HG02798 (cell line): ENCODE results near the gene SUSD3.

Experiments used
- ATAC-seq: cut with Tn5 transposase; IDR thresholded peaks from one replicate; pipeline ENCODE4 v1.9.1; 2021; ENCODE audit warnings: mild to moderate bottlenecking; ENCODE audit not compliant: unreplicated experiment, poor library complexity

The SUSD3 gene

GRCh38 chr9:93028448-93029006 is 30.0 kb upstream of the SUSD3 start:
- no peak for ATAC-seq

GRCh38 chr9:93030642-93031628 is 27.6 kb upstream of the SUSD3 start:
- no peak for ATAC-seq

GRCh38 chr9:93031629-93032430 is 26.7 kb upstream of the SUSD3 start:
- no peak for ATAC-seq

DNA sequence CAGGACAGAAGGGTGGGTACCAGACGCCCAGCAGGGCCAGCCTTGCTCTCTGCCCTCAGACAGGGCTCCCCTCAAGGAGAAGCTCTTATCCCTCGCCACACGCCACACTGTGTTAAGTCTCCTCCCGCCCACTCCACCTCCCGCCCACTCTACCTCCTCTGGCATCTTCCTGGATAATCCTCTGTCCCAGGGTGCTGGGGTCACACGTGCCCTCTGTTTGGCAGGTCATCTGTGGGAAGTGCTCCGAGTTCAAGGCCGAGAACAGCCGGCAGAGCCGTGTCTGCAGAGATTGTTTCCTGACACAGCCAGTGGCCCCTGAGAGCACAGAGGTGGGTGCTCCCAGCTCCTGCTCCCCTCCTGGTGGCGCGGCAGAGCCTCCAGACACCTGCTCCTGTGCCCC is 26.0 kb upstream of the SUSD3 start:
- no peak for ATAC-seq

DNA sequence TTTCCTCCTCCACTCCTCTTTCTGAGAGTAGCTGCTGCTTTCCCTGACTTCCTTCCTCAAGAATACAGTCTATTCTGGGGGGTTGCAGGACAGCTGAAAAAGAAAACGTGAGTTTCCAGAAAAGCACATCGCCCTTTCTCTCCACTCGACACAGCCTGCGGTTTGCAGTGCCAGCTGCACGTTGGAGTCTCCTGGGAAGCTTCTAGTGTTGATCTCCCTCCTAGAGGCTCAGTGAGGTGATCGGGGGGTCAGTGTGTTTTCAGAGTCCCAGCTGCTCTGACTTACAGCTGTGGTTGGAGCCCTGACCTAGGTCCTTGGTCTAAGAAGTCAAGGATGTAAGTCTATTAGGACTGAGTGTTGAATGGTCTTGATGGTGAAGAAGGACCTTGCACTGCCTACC is 25.0 kb upstream of the SUSD3 start:
- ATAC-seq = no peak

GRCh38 chr9:93035106-93035660 is 23.3 kb upstream of the SUSD3 start:
- ATAC-seq = no peak

GRCh38 chr9:93035821-93036351 is 22.6 kb upstream of the SUSD3 start:
- ATAC-seq = no peak

DNA sequence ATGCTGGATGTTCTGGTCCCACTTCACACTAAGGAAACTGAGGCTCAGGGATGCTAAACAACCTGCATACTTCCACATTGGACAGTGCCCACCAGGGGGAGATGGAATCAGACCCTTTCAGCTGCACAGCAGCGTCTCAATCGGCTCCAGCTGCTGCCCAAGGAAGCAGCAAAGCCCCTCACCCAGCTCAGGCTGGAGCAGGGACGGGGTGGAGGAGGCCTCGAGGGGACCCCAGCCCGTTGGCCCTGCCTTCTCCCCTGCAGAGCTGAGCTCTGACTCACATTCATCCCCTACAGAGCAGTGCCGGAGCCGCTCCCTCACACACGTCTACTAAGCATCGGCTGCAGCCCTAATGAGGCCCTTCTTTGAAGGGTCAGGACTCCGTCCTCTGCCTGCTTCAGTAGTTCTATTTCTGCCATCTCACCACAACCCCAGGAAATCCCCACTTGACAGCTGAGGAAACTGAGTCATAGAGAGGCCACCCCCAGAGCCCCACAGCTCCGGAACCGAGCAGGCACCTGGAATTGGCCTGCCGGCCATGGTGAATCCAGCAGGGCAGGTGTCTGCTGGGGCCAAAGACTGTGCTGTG is 21.5 kb upstream of the SUSD3 start:
- ATAC-seq = no peak

DNA sequence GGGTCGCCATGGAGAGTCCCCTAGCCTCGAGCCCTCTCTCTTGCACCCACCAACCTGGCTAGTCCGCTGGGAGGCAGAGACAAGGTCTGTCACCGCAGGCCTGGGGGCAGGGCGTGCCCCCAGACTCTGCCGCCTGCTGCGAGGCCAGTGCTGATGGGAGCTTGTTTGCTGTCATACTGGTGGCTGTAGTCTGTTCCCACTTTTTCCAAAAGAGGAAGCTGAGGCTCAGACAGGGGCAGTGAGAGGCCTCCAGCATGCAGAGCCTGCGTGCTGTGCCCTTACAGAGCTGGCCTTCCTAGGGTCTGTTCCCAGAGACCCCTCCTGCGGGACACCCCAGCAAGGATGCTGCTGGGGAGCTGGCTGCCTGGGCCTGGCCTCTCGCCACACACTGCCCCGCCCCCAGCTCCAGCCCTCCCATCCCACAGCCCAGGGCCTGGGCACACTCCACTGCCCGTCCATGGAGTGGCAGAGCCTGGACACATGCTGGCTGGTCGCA is 21.0 kb upstream of the SUSD3 start:
- no peak for ATAC-seq

GRCh38 chr9:93038918-93039317 is 19.6 kb upstream of the SUSD3 start:
- ATAC-seq = no peak

DNA sequence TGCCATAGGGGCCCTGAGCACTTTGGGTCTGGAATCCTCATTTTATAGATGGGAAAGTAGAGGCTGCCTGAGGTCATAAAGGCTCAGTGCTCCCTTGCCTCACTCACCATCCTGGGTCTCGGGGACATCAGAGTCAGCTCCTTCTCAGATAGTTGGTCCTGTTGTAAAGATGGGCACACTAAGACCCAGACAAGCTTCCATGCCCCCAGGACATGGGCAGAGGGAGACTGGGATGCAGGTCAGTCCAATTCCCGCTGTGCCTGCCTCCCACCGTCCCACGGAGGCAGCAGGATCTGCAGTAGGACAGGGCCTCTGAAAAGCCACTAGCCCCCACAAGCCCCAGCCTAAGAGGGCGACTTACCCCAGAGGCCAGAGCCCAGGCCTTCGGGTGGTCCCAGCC is 19.0 kb upstream of the SUSD3 start:
- ATAC-seq = no peak

GRCh38 chr9:93039976-93040375 is 18.5 kb upstream of the SUSD3 start:
- no peak for ATAC-seq

- ATAC-seq = no peak
Observed at GRCh38 chr9:93040409-93040808, 18.1 kb upstream of the SUSD3 start.

- no peak for ATAC-seq
Observed at GRCh38 chr9:93041108-93041802, 17.2 kb upstream of the SUSD3 start.

- no peak for ATAC-seq
Observed at GRCh38 chr9:93043122-93043521, 15.4 kb upstream of the SUSD3 start.

- ATAC-seq = no peak
Observed at GRCh38 chr9:93045521-93045920, 13.0 kb upstream of the SUSD3 start.

DNA sequence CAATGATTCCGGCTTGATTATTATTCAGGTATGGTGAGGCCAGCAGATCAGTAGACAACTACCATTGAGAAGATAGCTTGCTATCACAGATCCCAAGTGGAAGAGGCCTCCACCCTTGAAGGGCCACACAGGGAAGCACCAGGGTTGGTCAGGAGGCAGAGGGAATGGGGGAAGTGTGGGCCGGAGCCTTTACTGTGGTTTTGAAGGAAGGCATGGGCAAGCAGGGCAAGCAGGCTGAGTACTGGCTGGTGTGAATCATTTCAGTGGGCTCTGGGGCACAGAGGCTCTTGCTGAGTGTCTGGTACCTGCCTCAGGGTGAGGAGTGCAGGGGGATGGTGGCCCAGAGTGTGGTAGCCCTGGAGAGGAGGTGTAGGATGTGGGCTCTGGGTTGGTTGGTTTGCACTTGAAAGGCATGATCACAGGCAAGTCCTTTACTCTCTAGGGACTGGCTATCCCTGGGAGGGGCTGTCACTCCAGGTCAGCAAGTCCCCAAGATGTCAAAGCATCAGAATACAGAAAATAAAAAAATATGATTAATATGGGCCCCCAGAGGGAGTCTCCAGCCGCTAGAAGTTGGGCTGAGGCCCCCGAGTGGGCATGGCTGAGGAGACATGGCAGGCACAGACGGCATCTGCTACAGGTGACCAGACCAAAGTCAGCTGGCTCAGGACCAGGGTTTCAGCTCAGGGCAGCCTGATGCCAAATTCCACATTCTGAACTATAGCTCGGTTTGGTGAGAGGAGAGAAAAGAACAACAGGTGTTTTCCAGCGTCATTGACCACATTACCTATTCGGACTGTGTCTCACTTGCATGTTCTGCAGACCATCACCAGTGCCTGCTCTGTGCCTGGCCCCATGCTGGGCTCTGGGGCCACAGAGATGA is 9.7 kb upstream of the SUSD3 start:
- no peak for ATAC-seq

- ATAC-seq = no peak
Observed at GRCh38 chr9:93049491-93049890, 9.0 kb upstream of the SUSD3 start.
